ENCODE results near the gene COL1A2.

- TF ChIP-seq EP300 (IDR thresholded peaks at IDR 0.05; ENCODE audit: borderline replicate concordance) (no peak), REST (IDR thresholded peaks at IDR 0.05; ENCODE audit: low read depth) (no peak), CREB1 (IDR thresholded peaks at IDR 0.05; ENCODE audit: low read depth) (no peak)
Observed at GRCh38 chr7:94418851-94419250, 24.2 kb downstream of the COL1A2 start.
